Neural crest cell (in vitro differentiated cells): ENCODE measurements around the gene GATA5. TPM values are rescaled to one million over a fixed set of nuclear protein-coding genes. Genes with fewer than 3 reads are reported as not detected.

Experiments
- DNase-seq: peaks from one replicate; pipeline ENCODE4 v3.0.0; 2021; ENCODE audit warnings: low read depth, mixed read lengths, low spot score
- H3K27ac Mint-ChIP-seq: one replicate; pipeline ENCODE4 v1.8.0; 2021; ENCODE audit warnings: mild to moderate bottlenecking, mixed read lengths; ENCODE audit not compliant: unreplicated experiment
- H3K27me3 Mint-ChIP-seq: 2 replicates; pipeline ENCODE4 v1.8.0; 2021; ENCODE audit warnings: low read depth, mild to moderate bottlenecking, mixed read lengths
- H3K36me3 Mint-ChIP-seq: 2 replicates; pipeline ENCODE4 v1.8.0; 2021; ENCODE audit warnings: low read depth, mild to moderate bottlenecking, mixed read lengths
- H3K4me1 Mint-ChIP-seq: 2 replicates; pipeline ENCODE4 v1.8.0; 2021; ENCODE audit warnings: mixed read lengths
- H3K4me3 Mint-ChIP-seq: one replicate; pipeline ENCODE4 v1.8.0; 2021; ENCODE audit warnings: mild to moderate bottlenecking, mixed read lengths
- H3K9me3 Mint-ChIP-seq: 2 replicates; pipeline ENCODE4 v1.8.0; 2021; ENCODE audit warnings: mixed read lengths
- total RNA-seq: library from RNA; stranded (reverse); gene quantifications from 2 replicates; pipeline ENCODE4 v1.2.1, GENCODE V29; 2021
- TF ChIP-seq, protein P1 (sequence below): fragments of 200-600 bp; sonication (generic); conservative IDR thresholded peaks from 2 replicates; pipeline ENCODE4 v1.5.0; 2021; ENCODE audit warnings: antibody characterized with exemption, mild to moderate bottlenecking

GATA5 gene
- total RNA-seq, 1 donor from 2014 or later: not detected

DNA sequence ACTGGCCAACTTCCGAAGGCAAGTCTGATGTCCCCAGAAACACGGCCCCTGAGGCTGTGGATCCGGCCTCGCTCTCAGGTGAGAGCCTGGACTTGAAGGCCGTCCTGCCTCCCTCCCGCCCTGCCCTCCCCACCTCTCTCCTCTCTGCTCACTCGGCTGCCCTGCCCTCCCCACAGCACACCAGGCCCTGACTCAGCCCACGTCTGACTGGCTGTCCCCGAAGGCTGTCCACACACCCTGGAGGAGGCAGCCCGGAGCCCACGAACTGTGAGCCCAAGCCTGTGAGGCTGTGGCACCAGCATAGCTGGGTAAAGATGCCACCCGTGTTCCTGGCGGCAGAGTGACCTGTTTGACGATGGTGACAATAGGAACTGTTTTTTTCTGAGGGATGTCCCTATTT is 16.3 kb downstream of the GATA5 start:
- H3K27ac Mint-ChIP-seq: no peak overlapping the region
- no peaks in the 10 kb centered on the region for H3K9me3 Mint-ChIP-seq
- H3K4me1 Mint-ChIP-seq: peaks cover 4% of the 10 kb centered on the region
- DNase-seq: no peak
- H3K4me3 Mint-ChIP-seq: no peak overlapping the region
- H3K27me3 Mint-ChIP-seq: no peaks in the 10 kb centered on the region
- TF ChIP-seq, protein P1, sequence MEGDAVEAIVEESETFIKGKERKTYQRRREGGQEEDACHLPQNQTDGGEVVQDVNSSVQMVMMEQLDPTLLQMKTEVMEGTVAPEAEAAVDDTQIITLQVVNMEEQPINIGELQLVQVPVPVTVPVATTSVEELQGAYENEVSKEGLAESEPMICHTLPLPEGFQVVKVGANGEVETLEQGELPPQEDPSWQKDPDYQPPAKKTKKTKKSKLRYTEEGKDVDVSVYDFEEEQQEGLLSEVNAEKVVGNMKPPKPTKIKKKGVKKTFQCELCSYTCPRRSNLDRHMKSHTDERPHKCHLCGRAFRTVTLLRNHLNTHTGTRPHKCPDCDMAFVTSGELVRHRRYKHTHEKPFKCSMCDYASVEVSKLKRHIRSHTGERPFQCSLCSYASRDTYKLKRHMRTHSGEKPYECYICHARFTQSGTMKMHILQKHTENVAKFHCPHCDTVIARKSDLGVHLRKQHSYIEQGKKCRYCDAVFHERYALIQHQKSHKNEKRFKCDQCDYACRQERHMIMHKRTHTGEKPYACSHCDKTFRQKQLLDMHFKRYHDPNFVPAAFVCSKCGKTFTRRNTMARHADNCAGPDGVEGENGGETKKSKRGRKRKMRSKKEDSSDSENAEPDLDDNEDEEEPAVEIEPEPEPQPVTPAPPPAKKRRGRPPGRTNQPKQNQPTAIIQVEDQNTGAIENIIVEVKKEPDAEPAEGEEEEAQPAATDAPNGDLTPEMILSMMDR: no peak
- no peaks in the 10 kb centered on the region for H3K36me3 Mint-ChIP-seq

DNA sequence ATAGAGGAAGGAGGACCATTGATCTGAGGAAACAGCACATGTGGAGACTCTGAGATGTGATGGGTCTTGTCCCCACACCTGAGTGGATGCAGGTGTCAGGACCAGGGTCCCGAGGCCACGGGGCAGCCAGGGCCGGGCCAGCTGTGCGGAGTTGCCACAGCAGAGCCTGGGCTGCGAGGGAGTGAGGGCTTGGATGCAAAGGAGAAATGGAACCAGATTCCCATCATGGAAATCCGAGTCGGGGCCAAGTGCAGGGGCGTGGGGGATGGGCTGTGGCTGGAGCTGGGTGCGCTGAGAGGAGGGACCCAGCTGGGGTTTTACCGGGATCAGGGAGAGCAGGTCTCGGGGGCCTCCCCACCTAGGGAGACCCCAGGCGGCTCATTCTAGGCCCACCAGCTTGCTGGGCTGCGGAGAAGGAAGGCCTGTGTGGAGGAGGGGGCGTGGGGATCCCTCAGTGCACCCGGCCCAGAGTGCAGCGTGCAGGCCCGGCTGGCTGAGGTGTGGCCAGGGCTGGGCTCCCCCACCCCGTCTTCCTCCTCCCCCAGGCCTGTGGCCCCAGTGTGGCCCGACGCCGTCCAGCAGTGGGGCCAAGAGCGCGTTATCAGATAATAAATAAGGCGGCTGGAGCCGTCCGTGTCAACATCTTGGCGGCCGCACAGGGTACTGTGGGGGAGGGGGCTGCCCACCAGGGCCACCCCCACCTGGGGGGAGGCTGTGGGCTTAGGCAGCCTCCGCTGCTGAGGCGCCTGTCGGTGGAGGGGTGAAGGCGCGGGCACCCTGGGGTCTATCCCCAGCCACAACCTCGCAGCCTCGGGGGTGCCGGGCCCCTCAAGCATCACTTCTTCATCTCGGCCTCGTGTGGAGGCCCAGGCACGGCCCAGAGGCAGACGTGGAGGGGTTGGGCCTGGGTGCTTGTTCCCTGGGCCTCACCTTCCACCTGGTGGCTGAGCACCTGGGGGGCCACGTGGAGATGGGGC is 17.2 kb downstream of the GATA5 start:
- Mint-ChIP-seq H3K27me3 (no peaks in the 10 kb centered on the region), H3K4me3 (no peak overlapping the region), H3K36me3 (no peaks in the 10 kb centered on the region), H3K9me3 (no peaks in the 10 kb centered on the region), H3K4me1 (peaks cover 4% of the 10 kb centered on the region), H3K27ac (no peak overlapping the region)
- DNase-seq: no peak
- TF ChIP-seq, protein P1: no peak

DNA sequence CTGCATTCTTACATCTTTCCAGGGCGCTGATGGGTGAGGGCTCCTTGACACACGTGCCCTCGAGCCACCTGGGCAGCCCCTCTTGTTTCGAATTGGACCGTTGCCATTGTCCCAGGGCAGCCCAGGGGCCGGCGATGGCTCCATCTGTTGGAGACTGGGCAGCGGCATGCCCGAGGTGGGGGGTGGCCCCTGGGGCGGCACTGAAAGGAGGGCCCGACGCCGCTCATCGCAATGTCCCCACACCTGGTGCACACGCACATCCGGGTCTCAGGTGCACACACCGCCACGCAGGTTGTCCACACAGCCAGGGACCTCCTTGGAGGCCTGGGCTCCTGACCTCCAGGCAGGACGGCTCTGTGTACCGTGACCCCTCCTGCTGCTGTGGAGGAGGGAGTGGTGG is 18.0 kb downstream of the GATA5 start:
- no peaks in the 10 kb centered on the region for H3K36me3 Mint-ChIP-seq
- H3K27me3 Mint-ChIP-seq: no peaks in the 10 kb centered on the region
- TF ChIP-seq, protein P1: no peak
- DNase-seq: no peak
- H3K9me3 Mint-ChIP-seq: no peaks in the 10 kb centered on the region
- H3K27ac Mint-ChIP-seq: no peak overlapping the region
- no peak overlapping the region for H3K4me3 Mint-ChIP-seq
- H3K4me1 Mint-ChIP-seq: peaks cover 4% of the 10 kb centered on the region

DNA sequence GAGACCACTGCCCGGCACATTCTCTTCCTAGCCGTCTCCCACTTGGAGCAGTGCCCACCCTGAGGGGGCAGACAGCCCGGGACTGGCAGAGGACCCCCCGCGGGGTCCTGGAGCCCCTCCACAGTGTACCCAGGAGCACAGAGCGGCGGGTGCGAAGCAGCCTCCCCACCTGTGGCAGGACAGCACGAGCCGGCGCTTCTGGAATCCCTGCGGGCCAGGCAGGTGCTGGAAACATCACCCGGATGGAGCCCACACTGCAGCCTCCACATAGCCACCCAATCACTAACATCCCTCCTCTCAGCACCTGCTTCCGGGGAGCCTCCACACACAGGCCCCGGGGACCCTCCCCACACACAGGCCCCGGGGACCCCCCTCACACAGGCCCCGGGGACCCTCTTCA is 18.7 kb downstream of the GATA5 start:
- H3K27ac Mint-ChIP-seq: no peak overlapping the region
- TF ChIP-seq, protein P1: no peak

DNA sequence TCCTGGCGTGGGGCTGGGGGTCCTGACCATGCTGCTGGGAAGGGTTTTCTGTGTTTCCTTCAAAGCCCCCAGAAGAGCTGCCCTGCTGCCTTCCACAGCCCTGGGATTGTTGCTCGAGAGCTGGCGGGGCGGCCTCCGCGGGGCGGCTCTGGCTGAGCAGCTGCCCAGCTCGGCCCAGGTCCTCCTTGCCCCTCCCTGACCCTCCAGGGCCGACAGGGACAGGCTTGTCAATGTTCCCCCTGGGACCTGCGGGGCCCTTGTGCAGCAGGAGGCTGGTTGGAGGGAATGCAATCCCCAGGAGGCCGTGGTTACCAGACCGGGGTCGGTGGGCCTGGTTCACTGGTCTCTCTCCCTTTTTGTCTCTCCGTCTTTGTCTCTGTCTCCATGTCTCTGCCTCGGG is 19.9 kb downstream of the GATA5 start:
- TF ChIP-seq, protein P1: no peak
- no peaks in the 10 kb centered on the region for H3K9me3 Mint-ChIP-seq
- H3K36me3 Mint-ChIP-seq: no peaks in the 10 kb centered on the region
- H3K4me1 Mint-ChIP-seq: peaks cover 4% of the 10 kb centered on the region
- peak overlapping the region; percentile 98 for H3K27ac Mint-ChIP-seq
- no peaks in the 10 kb centered on the region for H3K27me3 Mint-ChIP-seq
- no peak overlapping the region for H3K4me3 Mint-ChIP-seq
- no peak for DNase-seq

More for the DNA sequence above, 18.7 kb downstream of the GATA5 start:
- no peak for DNase-seq
- Mint-ChIP-seq H3K27me3 (no peaks in the 10 kb centered on the region), H3K9me3 (no peaks in the 10 kb centered on the region), H3K4me3 (no peak overlapping the region), H3K36me3 (no peaks in the 10 kb centered on the region), H3K4me1 (peaks cover 4% of the 10 kb centered on the region)
